Endothelial cell of umbilical vein (primary cell): ENCODE measurements around the gene ALDH7A1. TPM values are rescaled to one million over a fixed set of nuclear protein-coding genes. Genes with fewer than 3 reads are reported as not detected.

Experiments used
- BruUV-seq: library from RNA; stranded (reverse); fragments of 400-500 nt; replicated peaks from 2 replicates; lab custom pipeline; 2021; lab: Mats Ljungman, UMichigan
- CTCF ChIA-PET: fragments of 300-600, 350-600 bp; sonication (Branson Sonifier 250); formaldehyde crosslinking; loops from one replicate; lab custom pipeline; 2021; ENCODE audit warnings: antibody characterized with exemption, inconsistent platforms; lab: Charles Lee
- POLR2A ChIA-PET: fragments of 300-600, 350-600 bp; sonication (Branson Sonifier 250); formaldehyde crosslinking; loops from one replicate; lab custom pipeline; 2021; ENCODE audit warnings: antibody characterized with exemption, inconsistent platforms; lab: Charles Lee
- DNase-seq: peaks from one replicate; pipeline ENCODE4 v3.0.0-alpha.2; 2011; ENCODE audit warnings: low read depth, low spot score
- FAIRE-seq: peaks from 2 replicates; lab custom pipeline; 2011; peaks lifted over from hg19 to GRCh38; lab: Jason Lieb, UNC
- H2AFZ ChIP-seq: 2 replicates; pipeline ENCODE4 v1.6.0; 2012; ENCODE audit warnings: low read depth, low read length, control low read depth, inconsistent platforms
- H3K27ac ChIP-seq: 2 replicates; pipeline ENCODE4 v1.5.1; 2011; ENCODE audit warnings: low read depth, mild to moderate bottlenecking, control low read depth, low read length, moderate library complexity; ENCODE audit not compliant: insufficient read depth
- H3K27me3 ChIP-seq, 2 experiments: 2 replicates each; pipeline versions ENCODE4 v1.6.0 to v1.6.1; 2011; ENCODE audit warnings: low read length in 2 of 2, mixed read lengths in 1 of 2; ENCODE audit not compliant: control insufficient read depth in 2 of 2, insufficient read depth in 2 of 2
- H3K36me3 ChIP-seq, 2 experiments: 2 replicates in 1 of 2; 3 replicates in 1 of 2; pipeline ENCODE4 v1.5.1; 2011; ENCODE audit warnings: low read length in 2 of 2, mild to moderate bottlenecking in 1 of 2, moderate library complexity in 1 of 2; ENCODE audit not compliant: control insufficient read depth in 2 of 2, insufficient read depth in 2 of 2; ENCODE audit errors: extremely low read depth in 1 of 2
- H3K4me1 ChIP-seq: 3 replicates; pipeline ENCODE4 v1.5.1; 2011; ENCODE audit warnings: mild to moderate bottlenecking, low read length; ENCODE audit not compliant: control insufficient read depth, insufficient read depth; ENCODE audit errors: extremely low read depth
- H3K4me2 ChIP-seq: 2 replicates; pipeline ENCODE4 v1.6.1; 2011; ENCODE audit warnings: low read length, control low read depth, mixed read lengths; ENCODE audit not compliant: insufficient read depth
- H3K4me3 ChIP-seq, 3 experiments: fragments of 200-600 bp in 1 of 3; sonication (generic), shearing (Covaris generic) in 1 of 3; replicated peaks in 1 of 3; 2 replicates each; pipeline ENCODE4 v1.5.1; 2011 to 2016; ENCODE audit warnings: control low read depth in 3 of 3, low read length in 3 of 3, mild to moderate bottlenecking in 2 of 3, inconsistent platforms in 1 of 3, low read depth in 1 of 3, moderate library complexity in 1 of 3; ENCODE audit not compliant: insufficient read depth in 1 of 3
- H3K79me2 ChIP-seq: 2 replicates; pipeline ENCODE4 v1.6.0; 2012; ENCODE audit warnings: low read length, inconsistent platforms; ENCODE audit not compliant: control insufficient read depth, insufficient read depth
- H3K9ac ChIP-seq: replicated peaks from 2 replicates; pipeline ENCODE3; 2011; ENCODE audit warnings: low read length, control low read depth; ENCODE audit not compliant: insufficient read depth; ENCODE audit errors: extremely low read depth
- H3K9me1 ChIP-seq: replicated peaks from 3 replicates; pipeline ENCODE4 v1.6.0; 2011; ENCODE audit warnings: mild to moderate bottlenecking, low read length; ENCODE audit not compliant: control insufficient read depth, insufficient read depth; ENCODE audit errors: extremely low read depth
- H3K9me3 ChIP-seq: replicated peaks from 2 replicates; pipeline ENCODE4 v1.5.1; 2012; ENCODE audit warnings: low read length, inconsistent platforms; ENCODE audit not compliant: control insufficient read depth, insufficient read depth
- H4K20me1 ChIP-seq: replicated peaks from 2 replicates; pipeline ENCODE3; 2011; ENCODE audit warnings: mild to moderate bottlenecking, low read length; ENCODE audit not compliant: control insufficient read depth, insufficient read depth; ENCODE audit errors: extremely low read depth
- EZH2 ChIP-seq: IDR thresholded peaks from 2 replicates; pipeline ENCODE4 v1.6.1; 2012; ENCODE audit warnings: borderline replicate concordance, low read depth, mild to moderate bottlenecking, moderate library complexity, low read length, inconsistent platforms; ENCODE audit not compliant: severe bottlenecking
- FOS ChIP-seq: IDR thresholded peaks from 2 replicates; pipeline ENCODE4 v1.6.1; 2011; ENCODE audit warnings: mild to moderate bottlenecking, low read length, moderate library complexity, borderline replicate concordance; ENCODE audit not compliant: insufficient read depth
- GATA2 ChIP-seq: IDR thresholded peaks from 2 replicates; pipeline ENCODE4 v1.7.0; 2011; ENCODE audit warnings: low read depth, mild to moderate bottlenecking, moderate library complexity, mixed read lengths, low read length; ENCODE audit not compliant: insufficient read length, insufficient read depth
- JUN ChIP-seq: IDR thresholded peaks from 2 replicates; pipeline ENCODE4 v1.6.1; 2011; ENCODE audit warnings: borderline replicate concordance, low read depth; ENCODE audit not compliant: insufficient read length, insufficient read depth
- MAX ChIP-seq: IDR thresholded peaks from 2 replicates; pipeline ENCODE4 v1.6.1; 2011; ENCODE audit not compliant: insufficient read depth, insufficient read length
- MYC ChIP-seq: IDR thresholded peaks from one replicate; pipeline ENCODE4 v1.6.1; 2011; ENCODE audit warnings: mild to moderate bottlenecking, low read depth, low read length
- POLR2A ChIP-seq: IDR thresholded peaks from 2 replicates; pipeline ENCODE4 v1.6.1; 2012; ENCODE audit warnings: low read depth, mild to moderate bottlenecking, control low read depth, low read length
- POLR2AphosphoS5 ChIP-seq: IDR thresholded peaks from 2 replicates; pipeline ENCODE4 v1.6.1; 2012; ENCODE audit warnings: low read depth, mild to moderate bottlenecking, control low read depth, low read length, moderate library complexity; ENCODE audit not compliant: insufficient read depth
- dilution Hi-C: fragments of 300-500 bp; cut with MboI; formaldehyde crosslinking; loops from one replicate; pipeline ENCODE4 v1.15.0; 2019; ENCODE audit warnings: low sequenced_read_pairs; ENCODE audit not compliant: extremely low pct_ligation_motif_present
- intact Hi-C: fragments of 100-400 bp; cut with micrococcal nuclease; formaldehyde crosslinking; loops from one replicate; pipeline ENCODE4 v1.10.0; 2022
- polyA plus RNA-seq, 4 experiments: library from polyadenylated mRNA; depleted of rRNA in 3 of 4; stranded (reverse) in 3 of 4; unstranded in 1 of 4; fragments of >200 nt; gene quantifications; 2 replicates each; pipeline versions ENCODE4 v1.2.1 to v1.2.3, GENCODE V29; 2011 to 2012; ENCODE audit warnings: missing spikeins in 1 of 4
- total RNA-seq: library from RNA; stranded (reverse); gene quantifications from 2 replicates; pipeline ENCODE4 v1.2.3, GENCODE V29; 2021
- TF ChIP-seq, protein P1 (sequence below), 2 donors: IDR thresholded peaks; 1 replicate in 1 of 2; 2 replicates in 1 of 2; pipeline ENCODE4 v1.5.1; 2011; ENCODE audit warnings: low read length in 2 of 2, mild to moderate bottlenecking in 2 of 2, moderate library complexity in 2 of 2, control low read depth in 1 of 2, inconsistent platforms in 1 of 2, low read depth in 1 of 2; ENCODE audit not compliant: insufficient read depth in 1 of 2; ENCODE audit errors: extremely low read depth in 1 of 2

ALDH7A1 gene
- total and polyA plus RNA-seq, 2 donors (not counting 3 experiments of a cell fraction or from before 2014, with no cell fraction given): 43.6 to 103 TPM

DNA sequence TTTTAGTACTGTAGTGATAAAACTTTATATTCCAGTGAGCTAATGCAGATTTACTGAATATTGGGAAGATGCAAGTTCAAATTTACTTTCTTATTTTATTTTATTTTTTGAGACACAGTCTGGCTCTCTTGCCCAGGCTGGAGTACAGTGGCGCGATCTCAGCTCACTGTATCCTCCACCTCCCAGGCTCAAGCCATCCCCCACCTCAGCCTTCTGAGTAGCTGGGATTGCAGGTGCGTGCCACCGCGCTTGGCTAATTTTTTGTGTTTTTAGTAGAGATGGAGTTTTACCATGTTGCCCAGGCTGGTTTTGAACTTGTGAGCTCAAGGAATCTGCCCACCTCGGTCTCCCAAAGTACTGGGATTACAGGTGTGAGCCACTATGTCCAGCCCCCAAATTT lies 15.6 kb upstream of the ALDH7A1 start:
- Histone ChIP-seq H4K20me1 (no peaks in the 10 kb centered on the region), H3K9me3 (no peaks in the 10 kb centered on the region), H3K4me3 (no peak overlapping the region), H3K9ac (no peak overlapping the region), H3K9me1 (no peaks in the 10 kb centered on the region), H3K27ac (no peak overlapping the region), H3K27me3 (no peaks in the 10 kb centered on the region), H2AFZ (no peak overlapping the region), H3K4me2 (no peak overlapping the region), H3K4me1 (no peaks in the 10 kb centered on the region), H3K79me2 (peaks cover 78% of the 10 kb centered on the region), H3K36me3 (peaks cover 9 to 13% of the 10 kb centered on the region in 2 experiments)
- FAIRE-seq: no peak
- TF ChIP-seq MYC (no peak), GATA2 (no peak), POLR2A (no peak), FOS (no peak), JUN (no peak), MAX (no peak), POLR2AphosphoS5 (no peak), EZH2 (no peak)
- TF ChIP-seq, protein P1, sequence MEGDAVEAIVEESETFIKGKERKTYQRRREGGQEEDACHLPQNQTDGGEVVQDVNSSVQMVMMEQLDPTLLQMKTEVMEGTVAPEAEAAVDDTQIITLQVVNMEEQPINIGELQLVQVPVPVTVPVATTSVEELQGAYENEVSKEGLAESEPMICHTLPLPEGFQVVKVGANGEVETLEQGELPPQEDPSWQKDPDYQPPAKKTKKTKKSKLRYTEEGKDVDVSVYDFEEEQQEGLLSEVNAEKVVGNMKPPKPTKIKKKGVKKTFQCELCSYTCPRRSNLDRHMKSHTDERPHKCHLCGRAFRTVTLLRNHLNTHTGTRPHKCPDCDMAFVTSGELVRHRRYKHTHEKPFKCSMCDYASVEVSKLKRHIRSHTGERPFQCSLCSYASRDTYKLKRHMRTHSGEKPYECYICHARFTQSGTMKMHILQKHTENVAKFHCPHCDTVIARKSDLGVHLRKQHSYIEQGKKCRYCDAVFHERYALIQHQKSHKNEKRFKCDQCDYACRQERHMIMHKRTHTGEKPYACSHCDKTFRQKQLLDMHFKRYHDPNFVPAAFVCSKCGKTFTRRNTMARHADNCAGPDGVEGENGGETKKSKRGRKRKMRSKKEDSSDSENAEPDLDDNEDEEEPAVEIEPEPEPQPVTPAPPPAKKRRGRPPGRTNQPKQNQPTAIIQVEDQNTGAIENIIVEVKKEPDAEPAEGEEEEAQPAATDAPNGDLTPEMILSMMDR (IDR thresholded peaks at IDR 0.05; ENCODE audit: extremely low read depth in 1 of 2, insufficient read depth in 1 of 2, low read depth in 1 of 2, low read length in 2 of 2): no peak
- ChIA-PET CTCF (interaction anchor here (0.8 to 1.4 kb wide), 2 partner anchors 10 to 14 kb away, joined by 3 to 5 read pairs; partner anchors contain the start of gene PHAX), POLR2A (no interaction called here)
- dilution Hi-C loops (no loop called here), intact Hi-C loops (no loop called here)
- DNase-seq: no peak
- BruUV-seq: no TSS peak
